HG03135 (cell line): Measurements from ENCODE around the gene POLR1D.

Source experiments
- ATAC-seq: cut with Tn5 transposase; IDR thresholded peaks from one replicate; pipeline ENCODE4 v1.9.1; 2021; ENCODE audit warnings: mild to moderate bottlenecking, moderate library complexity; ENCODE audit not compliant: unreplicated experiment

Gene POLR1D, protein sequence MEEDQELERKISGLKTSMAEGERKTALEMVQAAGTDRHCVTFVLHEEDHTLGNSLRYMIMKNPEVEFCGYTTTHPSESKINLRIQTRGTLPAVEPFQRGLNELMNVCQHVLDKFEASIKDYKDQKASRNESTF

DNA sequence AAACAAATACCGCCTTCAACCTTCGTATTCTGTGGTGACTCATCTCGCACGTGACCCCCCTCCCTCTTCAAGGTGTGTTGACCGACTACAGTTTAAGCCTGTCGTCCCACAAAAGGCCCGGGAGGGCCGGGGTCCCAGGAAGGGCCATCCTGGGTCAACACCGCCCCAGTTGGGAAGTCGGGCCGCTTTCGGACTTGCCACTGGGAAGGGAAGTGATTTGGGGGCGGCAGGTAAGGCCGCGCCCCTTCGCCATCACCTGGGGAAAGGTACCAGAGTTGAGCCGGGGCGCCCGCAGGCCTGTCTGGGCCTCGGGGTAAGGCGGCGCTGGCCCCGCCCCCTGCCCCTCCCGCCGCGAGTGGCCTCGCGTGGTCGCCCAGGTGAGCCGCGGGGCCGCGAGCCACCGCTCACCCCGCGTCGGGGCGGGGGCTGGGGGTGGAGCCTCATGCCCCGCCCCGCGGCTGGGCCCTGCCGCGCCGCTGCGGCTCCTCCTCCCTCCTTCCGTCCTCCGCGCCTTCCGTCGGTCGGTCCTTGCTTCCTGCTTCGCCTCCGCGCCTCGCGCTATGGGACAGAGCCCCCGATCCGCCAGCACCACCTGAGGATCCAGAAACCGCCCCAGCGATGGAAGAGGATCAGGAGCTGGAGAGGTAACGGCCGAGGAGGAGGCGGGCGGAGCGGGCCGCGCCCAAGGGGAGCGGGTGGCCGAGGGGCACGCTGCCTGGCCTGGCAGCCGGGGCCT lies at the start of gene POLR1D:
TSS of gene POLR1D (plus strand) at position 527 of the 736 bp plus-strand sequence. CDS start at position 619, 92 bp downstream.
- peak; percentile 61 for ATAC-seq

DNA sequence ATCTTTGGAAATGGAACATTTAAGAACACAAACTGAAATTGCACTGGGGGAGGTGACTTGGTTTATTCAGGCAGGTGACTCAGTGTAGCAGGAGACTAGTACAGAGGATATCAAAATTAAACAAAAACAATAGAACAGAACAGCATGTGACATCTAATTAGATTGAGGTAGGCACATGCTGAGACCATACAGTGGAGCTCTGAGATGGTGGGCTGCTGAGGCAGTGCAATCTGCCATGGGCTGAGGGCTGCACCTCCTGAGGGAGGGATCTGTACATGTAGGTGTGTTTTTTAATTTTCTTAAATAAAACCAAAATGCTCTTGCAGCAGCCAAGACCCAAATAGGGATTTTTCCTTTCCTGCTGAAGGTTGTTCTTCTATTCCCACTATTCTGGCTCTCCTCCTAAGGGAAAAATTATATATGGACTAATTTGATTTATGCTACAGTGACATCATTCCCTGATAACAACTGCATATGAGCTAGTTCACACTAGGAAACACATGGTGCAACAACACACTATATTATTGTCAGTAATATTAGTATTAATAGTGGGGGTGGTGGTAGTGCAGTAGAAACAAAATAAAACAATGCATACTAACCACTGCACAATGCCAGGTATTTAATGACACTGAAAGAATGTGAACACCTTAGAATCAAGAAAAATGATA lies 49.3 kb upstream of the POLR1D start:
- no peak for ATAC-seq

DNA sequence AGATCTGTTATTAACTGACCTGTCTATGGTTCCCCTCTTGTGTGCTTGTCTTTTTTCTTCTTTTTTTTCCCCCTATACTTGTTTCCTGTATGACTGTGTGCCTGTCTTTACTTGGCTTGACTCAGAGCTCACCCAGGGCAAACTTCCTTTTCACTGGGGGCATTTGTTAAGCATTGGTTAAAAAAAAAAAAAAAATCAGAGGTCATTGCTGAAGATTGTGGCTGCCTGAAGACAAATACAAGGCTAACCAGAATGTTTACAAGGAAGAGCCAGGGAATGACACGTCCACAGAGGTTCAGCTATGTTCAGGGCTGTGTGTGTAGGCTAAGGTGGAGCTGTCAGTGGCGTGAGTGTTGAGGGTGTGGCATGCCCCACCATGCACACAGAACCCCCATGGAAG lies 48.4 kb upstream of the POLR1D start:
- ATAC-seq, result no peak

DNA sequence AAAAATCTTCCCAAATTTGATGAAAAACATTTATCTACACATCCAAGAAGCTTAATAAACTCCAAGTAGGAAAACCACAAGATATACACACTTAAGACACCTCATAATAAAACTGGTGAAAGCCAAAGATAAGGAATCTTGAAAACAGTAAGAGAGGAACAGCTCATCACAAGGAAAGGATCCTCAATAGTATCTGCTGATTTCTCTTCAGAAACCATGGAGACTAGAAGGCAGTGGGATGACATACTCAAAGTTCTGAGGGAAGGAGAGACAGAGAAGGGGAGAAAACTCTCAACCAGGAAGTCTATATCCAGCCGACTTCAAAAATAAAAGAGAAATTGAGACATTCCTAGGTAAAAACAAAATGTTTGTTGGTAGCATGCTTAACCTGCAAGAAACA lies 47.0 kb upstream of the POLR1D start:
- ATAC-seq, result no peak

DNA sequence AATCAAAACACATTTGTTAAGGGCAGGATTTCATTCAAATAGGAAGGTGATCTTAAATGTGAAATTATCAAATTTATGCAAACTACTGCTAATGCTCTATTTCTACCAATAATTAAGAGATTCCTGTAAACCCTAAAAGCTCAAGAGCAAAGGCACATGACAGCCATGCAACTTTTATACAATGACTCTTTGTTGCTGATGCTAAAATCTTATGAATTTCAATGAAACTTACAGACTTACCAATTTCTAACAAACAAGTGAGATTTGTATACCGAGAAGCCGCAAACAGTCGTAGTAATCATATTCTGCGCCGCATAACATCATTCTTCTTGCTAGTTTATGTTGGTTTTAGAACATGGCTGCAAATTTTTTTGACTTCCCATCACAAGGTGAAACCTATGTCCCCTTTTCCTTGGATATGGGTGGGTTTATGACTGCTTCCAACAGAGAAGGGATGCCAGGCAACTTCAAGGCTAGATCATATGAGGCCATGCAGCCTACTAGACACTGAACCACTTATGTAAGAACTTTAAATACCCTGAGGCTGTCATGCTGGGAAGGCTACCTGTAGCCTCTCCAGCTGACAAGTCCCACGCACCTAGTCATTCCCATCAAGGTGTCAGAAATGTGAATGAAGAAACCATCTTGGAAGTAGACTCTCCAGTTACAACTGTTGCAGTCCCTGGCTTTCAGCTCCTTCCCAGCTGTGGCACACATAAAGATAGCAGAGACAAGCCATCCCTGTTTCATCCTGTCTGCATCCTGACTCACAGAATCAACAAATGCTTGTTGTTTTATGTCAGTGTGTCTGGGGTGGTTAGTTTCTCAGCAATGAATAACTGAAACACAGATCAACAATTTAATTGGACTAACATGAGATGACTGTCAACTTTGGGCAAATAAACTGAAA lies 43.3 kb upstream of the POLR1D start:
- no peak for ATAC-seq

DNA sequence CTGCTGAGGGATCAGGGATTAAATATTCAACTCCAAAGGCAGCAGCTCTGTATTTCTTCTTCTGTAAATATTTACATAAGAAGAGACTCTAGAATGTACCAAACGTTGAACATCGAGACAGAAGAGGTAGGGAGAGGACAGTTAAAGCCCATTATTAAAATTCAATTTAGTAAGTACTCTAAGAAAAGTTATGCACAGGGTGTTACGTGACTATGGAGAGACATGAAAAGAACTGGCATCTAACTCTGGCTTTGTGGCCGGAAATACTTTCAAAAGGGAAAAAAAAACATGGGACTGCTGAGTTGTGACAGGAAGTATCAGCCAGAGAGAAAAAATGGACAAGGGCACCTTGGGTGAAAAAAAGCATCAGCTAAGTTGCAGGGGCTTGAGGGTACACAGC lies 38.0 kb upstream of the POLR1D start:
- ATAC-seq, result no peak

DNA sequence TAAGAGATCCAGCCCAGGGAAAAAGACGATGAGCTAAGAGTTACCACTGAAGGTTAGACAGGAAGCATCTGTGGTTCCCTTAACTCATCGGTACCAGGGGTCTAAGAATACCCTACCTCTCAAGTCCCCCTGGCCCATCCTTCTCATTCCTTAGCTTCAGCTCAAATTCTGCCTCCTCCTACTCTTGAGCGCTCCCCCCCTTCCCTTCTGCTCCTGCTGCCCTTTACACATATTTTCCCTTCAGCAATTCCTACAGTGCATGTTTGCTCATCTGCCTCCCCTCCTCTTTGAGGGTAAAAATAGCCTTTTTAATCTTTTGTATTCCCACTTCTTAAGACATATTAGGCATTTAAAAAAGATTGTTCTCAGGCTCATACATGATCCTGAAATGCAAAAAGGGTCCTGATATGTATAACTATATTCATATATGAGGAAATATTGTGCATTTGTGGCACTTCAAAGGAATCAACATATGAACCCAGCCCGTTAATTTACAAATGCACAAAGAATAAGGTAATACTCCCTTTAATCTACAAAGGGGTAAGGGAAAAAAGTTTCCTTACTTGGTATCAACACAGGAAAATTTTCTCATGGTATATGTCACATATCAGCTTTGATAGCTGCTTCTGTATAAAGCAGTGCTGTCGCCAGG lies 34.5 kb upstream of the POLR1D start:
- ATAC-seq, result no peak

DNA sequence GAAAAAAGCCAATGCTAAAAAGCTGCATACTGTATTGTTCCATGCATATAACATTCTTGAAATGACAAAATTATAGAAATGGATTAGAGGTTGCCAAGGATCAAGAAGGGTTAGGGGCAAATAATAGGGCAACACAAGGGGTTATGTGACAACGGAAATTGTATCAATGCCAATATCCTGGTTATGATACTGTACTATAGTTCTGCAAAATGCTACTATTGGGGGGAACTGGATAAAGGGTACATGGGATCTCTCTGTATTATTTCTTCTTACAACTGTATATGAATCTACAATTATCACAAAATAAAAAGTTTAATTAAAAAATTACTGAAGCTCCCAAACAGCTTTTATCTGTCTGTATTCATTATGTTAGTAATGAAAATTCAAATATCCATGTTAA lies 33.3 kb upstream of the POLR1D start:
- ATAC-seq, result no peak

DNA sequence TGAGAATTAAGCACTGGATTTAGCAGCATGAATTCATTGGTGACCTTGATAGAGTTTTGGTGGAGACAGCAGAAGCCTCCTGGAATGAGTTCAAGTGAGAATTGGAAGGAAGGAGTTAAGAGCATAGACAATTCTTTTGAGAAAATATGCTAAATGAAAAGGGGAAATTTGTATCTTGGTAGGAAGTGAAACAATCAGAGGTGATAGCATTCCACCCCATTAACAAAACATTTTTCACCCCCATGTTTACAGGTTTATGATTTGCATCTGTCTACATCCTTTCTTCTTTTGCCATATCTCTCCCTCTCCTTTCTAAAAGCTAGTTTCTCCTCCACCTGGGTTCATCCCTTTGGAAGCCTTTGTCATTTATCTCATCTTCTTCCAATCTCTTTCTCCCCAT lies 28.8 kb upstream of the POLR1D start:
- ATAC-seq, result no peak

DNA sequence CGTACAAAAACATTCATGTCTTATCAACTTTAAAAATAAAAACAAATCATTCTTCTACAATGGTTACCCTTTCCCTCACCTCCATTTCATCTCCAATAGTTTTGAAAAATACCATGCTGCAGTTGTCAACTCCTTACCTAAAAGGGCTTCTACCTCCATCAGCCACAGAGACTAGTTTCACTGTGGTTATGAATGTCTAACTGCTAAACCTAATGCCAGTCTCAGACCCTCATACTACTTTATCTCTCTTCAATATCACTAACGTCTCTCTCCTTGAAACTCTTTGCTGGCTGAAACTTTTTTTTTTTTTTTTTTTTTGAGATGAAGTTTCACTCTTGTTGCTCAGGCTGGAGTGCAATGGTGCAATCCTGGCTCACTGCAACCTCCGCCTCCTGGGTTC lies 28.4 kb upstream of the POLR1D start:
- ATAC-seq, result no peak

DNA sequence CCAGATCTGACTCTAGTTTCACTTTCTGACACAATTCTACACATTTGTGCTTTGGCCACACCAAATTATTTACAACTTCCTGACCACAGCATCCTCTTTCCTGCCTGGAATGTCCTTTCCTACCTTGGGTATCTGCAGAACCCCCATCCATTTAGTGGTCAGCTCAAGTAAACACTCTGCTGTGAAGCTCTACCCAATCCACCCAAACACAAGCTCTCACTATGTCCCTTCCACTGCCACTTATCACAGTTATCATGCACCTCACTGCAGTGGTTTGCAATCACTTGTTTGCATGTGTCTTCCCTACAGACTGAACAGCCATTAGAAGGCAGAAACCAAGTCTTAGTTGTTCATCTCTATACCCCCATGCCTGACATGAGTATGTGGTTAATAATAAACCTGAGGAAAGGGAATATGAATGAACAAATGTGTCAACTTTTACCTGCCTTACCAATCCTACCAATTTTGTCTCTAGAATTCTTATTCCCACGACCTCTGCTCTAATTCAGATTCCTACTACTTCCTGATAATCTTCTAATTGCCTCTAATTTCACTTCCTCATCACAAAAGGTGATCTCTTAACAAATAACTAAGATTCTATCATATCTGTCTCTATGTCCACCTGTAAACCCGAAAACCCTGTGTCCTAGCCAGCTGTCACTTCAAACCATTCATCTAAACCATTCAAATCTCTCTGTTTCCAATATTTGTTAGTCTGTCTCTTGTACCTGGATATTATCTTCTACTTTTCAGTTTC lies 26.5 kb upstream of the POLR1D start:
- no peak for ATAC-seq

DNA sequence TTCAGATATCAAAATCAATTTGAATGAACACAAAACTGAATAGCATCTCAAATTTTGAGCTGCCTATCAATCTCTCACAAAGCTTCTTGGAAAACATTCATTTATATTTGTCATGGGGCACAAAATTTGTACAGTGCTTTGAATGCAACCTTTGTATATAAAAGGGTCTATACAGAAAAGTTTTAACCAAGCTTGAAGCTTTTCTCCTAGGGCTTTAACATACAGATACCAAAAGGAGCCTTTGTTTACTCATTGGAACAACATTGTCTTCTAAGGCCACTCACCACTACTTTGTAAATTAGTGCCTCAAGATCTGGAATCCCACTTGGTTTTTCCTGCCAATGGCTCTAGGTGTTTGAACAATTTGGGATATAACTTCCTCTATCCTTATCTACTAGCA lies 22.6 kb upstream of the POLR1D start:
- ATAC-seq, result no peak

DNA sequence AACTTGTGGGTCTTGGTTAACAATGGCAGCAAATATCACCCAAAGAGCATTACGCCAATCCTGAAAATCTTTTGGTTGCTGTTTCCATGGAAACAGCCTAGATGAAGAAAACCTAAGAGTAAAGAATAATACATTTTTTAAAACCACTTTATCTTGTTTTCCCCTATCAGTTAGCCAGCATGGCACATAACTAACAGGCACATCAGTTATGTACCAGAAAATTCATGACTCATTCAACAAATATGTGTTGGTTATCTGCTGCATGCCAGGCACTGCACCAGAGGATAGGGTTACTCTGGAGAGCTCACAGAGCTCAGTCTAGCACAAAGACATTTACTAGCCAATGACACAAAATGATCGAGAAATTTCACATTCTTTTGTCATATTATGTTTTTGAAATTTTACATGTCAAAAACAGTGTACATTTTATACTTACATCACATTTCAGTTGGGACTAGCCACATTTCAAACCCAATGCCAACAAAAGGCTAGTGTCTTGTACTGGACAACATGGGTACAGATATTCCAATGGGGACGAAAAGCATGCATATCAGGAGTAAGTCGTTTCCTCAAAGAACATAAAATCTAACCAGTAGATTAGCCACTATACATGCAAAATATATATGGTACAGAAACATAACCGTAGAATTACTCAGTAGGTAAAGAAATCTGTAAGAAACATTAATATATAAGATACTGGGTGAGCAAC lies 21.7 kb upstream of the POLR1D start:
- ATAC-seq, result no peak

DNA sequence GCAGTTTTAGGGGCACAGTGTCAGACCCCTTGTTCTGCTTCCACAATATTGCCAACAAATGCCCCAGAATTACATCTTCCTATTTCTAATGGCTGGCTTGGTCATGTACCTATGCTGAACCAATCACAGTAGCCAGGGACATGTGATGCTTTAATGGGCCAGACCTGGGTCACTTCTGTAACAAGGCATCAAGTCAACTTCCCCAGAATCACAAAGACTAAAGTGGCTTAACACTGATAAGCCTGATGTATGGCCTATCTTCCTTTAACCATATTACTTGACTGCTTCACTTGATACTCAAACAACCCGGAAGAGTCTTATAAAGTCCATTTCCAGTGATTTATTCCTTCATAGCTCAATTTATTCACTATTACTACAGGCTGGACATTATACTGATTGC lies 21.0 kb upstream of the POLR1D start:
- ATAC-seq, result no peak

DNA sequence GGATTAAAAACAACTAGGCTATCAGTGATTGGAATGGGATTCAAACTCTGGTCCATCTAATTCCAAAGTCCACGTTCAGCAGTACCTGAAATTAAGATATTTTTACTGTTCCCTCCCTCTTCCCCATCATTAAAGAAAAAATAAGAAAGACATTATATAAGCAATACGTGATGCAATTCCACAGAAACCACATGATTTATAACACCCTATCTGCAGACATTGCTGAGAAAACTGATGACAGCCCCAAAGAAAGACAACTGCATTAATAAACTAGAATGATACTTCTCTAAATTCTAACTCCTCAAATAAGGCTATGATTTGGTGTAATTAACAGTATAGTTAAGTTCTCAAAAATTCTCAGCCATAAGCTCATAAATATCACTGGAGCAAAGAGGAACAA lies 20.5 kb upstream of the POLR1D start:
- ATAC-seq, result no peak

DNA sequence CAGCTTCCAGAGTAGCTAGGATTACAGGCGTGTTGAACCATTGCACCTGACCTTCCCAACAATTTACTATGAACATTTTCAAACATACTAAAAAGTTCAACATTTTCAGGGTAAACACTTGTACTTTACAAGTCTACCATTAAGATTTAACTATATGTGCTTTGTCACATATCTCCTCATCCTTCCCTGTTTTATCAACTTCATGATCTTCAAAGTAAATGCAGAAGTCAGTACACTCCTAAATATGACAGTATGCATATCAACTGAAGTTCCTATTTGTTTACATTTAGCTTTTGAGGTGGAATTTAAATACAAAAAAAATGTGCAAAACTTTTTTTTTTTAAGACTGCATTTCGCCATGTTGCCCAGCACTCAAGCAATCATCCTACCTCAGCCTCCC lies 19.9 kb upstream of the POLR1D start:
- no peak for ATAC-seq

DNA sequence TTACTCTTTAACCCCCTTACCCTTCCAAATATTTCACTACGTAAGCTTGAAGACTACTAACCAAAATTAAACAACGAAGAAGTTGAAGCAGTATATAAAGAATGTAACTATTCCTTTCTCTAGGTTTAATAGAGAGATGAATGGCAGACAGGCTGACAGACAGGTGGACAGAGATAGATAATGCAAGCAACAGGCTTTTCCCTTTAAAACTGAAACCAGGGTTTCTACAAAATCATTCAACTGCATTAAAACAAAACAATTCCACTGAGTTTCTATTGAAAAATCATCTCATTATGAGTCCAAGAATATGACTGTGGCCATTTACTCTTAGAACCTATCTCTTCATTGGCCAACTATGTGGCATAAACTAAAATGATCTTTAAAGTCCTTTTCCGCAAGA lies 16.6 kb upstream of the POLR1D start:
- ATAC-seq, result no peak

DNA sequence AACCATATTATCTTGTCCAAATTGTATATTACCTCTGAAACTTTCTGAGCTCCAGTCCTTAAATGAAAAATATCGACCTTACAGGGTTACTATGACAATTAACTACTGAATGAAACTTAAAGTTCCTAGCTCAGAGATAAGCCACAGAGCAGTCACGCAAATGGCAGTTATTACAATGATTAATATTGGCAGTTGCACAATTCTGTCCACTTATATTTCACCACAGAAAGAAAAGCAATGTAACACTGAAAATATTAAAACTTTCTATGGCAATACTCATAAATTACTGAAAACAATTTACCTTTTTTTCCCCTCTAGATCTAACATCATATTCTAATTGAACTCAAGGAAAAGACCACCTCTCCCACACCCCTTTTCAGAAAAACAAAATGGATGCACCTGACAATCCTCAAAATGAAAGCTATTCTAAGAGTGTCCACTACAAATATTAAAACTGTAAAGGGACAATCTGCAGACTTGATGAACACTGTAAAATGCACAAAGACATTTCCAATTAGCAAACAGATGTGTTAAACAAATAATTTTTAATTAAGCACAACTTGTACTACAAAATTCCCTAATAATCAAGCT lies 16.0 kb upstream of the POLR1D start:
- ATAC-seq, result no peak

DNA sequence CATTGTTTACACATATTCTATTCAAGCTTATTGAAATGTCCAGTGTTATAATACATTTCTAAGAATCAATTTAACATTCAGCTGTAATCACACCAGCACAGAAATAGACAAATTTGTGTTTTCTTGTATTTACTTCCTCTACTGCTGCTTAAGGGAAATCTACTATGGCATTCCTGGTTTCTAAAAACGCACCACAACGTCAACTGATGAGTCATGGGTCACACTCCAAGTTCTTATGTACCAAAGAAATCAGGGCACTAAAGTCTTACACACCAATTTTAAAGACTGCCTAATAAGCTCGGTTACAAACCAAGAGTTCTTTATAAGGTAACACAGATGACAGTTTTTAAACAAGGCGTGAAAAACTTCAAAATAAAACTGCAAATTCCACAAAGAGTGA lies 14.6 kb upstream of the POLR1D start:
- no peak for ATAC-seq
